HL-60/S4 treated with retinoic acid at 250 ng/mL for 4 days and 3 days (cell line): ENCODE data around the gene ADI1.
"Not testable (repeated sequence)": the region's sequence is repeated elsewhere in the genome, so short reads cannot be mapped to it uniquely, and the experiment has no call there.

Experiments
- in situ Hi-C: fragments of 300-500 bp; cut with MboI; formaldehyde crosslinking; loops from 2 replicates; pipeline ENCODE4 v1.7.0; 2022; ENCODE audit warnings: low sequenced_read_pairs

The ADI1 gene

DNA sequence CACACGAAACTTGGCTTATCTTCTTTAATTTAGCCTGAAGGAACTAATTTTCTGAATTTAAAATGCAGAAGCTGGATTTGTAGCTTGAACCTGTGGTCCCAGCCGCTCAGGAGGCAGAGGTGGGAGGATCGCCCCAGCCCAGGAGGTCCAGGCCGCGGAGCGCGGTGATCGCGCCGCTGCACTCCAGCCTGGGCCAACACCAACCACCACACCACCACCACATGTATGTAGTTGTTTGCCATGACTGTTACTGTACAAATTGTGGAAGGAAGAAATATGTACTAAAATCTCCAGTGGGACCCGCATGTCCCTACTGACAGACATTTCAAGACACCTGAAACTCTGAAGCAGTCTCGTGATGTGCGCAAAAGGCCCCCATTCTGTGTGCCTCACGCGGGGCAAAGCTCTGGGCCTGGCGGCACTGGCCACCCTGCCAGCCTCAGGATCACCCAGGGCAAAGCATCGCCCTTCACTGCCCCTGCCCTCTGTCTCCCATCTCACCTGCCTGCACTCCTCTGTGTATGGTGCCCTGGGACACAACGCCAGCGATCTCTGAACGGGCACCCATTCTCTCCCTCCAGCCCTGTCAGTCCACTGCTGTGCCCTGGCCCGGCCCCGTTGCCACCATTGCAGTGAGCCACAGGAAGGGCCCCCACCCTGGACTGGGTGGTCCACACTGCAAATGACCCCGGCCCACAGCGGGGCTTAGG lies 10.1 kb upstream of the ADI1 start:
- in situ Hi-C loops, result no loop called here

DNA sequence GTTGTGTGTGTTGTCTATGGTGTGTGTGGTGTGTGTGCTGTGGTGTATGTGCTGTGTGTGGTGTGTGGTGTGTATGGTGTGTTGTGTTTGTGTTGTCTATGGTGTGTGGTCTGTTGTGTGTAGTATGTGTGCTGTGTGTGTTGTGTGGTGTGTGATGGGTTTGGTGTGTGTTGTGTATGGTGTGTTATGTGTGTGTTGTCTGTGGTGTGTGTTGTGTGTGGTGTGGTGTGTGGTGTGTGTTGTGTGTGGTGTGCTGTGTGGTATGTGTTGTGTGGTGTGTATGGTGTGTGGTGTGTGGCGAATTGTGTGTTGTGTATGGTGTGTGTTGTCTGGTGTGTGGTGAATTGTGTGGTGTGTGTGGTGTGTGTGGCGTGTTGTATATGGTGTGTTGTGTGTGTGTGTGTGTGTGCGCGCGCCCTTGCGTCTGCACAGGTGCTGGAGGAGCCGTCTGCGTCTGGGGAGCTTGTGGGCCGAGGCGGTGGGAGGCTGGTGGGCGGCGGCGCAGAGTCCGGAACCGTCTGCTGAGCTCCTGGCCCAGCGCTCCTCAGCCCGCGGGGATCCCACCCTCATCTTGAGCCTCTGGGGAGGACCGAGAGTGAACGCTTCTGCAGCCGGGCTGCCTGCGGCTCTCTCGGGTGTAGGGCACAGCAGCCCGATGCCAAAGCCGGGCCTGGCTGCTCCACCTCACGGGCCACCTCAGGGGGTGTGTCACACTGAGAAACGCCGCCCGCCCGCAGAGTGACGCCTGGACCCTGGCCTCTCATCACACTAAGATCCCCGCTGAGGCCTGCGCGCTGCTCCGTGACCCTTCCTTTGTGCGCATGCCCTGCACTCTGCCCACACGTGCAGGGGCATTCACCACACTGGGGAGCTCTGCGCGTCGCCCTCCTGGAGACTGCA lies 8.8 kb upstream of the ADI1 start:
- in situ Hi-C loops, result no loop called here

DNA sequence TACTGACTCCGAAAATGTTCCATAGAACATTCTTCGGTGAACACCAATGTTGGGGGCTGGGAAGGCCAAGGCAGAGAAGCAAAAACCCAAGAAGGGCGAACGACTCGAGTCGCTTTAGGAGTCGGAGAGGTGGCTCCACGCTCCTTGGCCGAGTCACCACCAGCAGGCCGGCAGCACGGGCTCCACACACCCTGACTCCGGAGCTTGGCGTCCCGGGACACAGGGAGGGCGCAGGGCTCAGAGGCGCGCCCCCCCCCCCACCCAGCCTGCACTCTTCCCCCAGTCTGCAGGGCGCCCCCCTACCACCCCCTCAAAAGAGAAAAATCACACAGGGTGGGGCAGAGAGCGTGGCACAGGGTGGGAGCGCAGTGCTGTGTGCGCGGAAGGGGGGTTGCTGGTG lies 7.5 kb upstream of the ADI1 start:
- in situ Hi-C loops, result no loop called here

DNA sequence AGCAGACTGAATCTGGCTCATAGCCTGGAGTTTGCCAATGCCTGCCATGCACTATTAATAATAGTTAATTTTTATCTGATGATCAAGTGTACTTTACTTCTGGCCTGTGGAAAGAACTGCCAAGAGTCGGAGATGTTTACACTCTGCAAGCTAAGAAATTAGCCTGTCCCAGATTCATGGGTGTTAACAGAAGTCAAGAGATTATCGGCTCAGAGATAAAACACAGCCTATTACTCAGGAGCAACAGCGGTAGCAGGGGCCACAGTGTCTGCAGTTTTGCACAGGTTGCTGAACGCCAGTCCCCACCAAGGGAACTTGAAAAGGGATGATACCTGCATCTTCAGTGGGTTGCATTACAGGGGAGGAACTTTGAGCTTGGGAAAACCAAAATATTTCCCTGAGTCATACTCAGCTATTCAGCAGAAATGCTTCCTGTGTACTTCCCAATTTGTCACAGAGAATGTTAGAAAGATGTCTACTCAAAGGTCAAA lies 4.3 kb upstream of the ADI1 start:
- in situ Hi-C loops, result no loop called here

DNA sequence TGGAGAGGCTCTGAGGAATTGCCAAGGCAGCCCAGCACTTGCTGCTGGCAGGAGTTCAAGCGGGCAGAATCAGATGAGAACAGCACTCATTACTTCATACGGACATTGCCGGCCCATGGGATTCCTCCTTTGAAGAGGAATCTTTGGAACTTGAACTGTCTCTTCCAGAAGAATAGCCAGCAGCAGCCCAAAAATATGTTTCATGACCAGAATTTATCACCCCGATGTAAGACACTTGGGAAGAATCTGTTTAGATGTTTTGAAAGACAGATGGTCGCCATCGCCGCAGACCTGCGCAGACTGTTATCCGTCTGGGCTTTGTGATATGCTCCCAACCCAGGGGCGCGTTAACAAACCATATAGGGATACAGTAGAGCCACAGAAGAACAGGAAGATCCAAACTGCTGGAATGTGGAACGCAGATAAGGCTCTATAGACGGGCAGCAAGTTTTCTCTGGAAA lies 3.7 kb upstream of the ADI1 start:
- in situ Hi-C loops, result no loop called here

DNA sequence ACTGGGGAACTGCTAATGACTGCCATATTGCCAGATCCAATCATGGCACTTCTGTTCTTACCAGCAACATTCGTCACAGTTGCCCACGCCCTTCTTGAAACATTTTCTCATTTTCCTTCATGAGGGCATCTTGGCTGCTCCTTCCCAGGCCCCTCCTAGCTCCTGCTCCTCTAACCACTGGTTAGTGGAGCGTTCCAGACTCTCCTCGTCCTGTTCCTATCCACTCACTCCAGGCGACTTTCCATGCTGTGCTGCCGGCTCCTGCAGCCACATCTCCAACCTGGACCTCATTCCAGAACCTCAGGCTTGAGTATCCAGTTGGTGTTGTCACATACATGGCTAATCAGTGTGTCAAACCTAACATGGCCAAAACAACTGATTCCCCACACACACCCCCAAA lies 1.3 kb upstream of the ADI1 start:
- in situ Hi-C loops, result no loop called here

DNA sequence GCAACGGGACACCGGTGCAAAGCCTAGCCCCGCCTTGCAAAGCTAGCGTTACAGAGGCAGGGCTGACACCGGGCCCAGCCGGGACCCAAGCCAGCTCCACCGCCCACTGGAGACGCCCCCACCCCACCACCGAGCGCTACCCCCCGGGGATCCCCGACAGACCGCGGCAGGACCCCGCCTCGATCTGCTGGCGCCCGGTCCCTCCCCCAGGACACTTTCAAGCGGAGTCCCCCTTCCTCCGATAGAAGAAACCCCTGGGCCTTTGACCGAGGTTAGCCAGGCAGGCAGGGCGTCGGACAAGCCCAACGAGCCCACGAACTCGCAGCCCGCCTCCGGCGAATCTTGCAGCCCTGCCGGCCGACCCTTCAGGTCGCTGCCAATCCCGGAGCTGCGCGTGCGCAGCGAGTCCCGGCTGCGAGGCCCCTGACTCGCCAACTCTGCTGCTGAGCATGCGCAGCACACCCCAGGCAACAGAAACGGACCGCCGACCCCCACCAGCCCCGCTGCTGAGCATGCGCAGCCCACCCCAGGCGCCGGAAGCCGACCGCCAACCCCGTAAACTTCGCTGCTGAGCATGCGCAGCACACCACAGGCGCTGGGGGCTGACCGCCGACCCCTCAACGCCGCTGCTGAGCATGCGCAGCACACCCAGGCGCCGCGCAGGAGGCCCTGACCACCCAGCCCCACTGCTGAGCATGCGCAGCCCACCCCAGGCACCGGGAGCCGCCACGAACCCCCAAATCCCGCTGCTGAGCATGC lies 656 bp downstream of the ADI1 start:
- in situ Hi-C loops, result no loop called here

DNA sequence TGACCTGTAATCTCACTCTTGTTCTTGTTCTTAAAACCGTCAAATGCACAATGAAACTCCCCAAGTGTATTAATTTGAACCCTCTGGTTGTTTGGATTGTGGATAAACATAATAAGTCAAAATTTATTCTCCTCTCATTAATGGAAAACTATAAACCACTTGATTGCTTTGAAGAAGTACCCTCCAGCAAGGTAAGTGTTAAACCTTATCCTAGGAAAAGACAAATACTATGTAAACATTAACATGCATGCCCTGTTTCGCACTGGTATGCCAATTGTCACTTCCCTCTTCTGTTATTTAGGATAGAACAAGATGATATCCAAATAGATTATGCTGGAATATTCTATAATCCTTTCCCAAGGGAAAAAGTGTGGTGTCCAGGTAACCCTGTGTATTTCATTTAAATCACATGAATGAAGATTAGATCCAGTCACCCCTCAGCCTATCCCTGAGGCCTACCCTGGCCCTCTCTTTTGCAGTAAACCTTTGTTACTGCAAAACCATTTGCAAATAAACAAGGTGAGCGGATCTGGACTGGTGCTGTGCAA lies 1.3 kb downstream of the ADI1 start:
- in situ Hi-C loops, result no loop called here

DNA sequence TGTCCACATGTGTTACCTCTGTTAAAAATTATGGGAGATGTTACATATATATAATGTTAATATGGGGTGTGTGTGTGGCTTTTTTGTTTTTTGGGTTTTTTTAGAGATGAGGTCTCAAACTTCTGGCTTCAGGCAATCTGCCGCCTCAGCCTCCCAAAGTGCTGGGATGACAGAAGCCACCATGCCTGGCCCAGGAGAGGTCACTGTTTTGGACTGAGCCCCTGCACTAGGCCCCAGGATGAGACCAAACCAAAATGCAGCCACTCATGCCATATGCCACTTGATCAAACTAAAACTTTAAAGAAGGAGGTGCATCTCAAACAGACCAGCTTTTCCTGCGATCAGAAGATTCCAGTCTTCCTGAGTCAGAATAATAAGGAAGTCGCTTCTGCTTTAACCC lies 2.5 kb downstream of the ADI1 start:
- in situ Hi-C loops, result no loop called here

DNA sequence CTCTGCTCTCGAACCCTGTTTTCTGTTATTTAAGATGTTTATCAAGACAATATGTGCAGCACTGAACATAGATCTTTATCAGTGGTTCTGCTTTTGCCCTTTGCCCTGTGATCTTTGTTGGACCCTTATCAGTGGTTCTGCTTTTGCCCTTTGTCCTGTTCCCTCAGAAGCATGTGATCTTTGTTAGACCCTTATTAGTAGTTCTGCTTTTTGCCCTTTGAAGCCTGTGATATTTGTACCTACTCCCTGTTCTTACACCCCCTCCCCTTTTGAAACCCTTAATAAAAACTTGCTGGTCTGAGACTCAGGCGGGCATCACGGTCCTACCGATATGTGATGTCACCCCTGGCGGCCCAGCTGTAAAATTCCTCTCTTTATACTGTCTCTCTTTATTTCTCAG lies 3.9 kb downstream of the ADI1 start:
- in situ Hi-C loops, result not testable (repeated sequence)

DNA sequence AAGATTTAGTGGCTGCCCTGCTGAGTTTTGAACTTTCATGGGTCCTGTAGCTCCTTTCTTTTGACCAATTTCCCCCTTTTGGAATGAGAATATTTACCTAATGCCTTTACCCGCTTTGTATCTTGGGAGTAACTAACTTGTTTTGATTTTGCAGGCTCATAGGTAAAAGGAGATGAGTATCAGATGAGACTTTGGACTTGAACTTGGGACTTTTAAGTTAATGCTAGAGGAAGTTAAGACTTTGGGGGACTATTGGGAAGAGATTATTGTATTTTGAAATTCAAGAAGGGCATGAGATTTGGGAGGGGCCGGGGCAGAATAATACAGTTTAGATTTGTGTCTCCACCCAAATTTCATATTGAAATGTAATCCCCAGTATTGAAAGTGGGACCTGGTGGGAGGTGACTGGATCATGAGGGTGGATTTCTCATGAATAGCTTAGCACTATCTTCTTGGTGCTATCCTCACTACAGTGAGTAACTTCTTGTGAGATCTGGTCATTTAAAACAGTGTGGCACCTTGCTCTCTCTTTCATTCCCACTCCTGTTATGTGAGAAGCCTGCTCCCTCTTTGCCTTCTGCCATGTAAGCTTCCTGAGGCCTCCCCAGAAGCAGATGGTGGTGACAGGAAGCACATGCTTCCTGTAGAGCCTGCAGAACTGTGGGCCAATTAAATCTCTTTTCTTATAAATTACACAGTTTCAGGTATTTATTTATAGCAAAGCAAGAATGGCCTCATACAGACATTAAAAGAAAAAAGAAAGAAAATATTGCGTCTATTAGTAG lies 6.1 kb downstream of the ADI1 start:
- in situ Hi-C loops, result no loop called here

DNA sequence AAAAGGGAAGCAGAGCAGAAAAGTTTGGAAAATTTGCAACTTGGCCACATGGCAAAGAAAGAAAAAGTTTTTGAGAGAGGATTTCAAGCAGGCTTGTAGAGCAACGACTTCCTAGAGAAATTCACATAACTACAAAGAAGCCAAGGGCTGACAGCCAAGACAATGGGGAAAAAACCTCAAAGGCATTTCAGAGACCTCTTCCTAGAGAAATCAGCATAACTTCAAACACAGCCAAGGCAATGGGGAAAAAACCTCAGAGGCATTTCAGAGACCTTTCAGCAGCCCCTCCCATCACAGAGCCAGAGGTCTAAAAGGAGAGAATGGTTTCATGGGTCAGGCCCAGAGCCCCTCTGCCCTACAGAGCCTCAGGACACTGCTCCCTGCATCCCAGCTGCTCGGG lies 7.2 kb downstream of the ADI1 start:
- in situ Hi-C loops, result no loop called here

DNA sequence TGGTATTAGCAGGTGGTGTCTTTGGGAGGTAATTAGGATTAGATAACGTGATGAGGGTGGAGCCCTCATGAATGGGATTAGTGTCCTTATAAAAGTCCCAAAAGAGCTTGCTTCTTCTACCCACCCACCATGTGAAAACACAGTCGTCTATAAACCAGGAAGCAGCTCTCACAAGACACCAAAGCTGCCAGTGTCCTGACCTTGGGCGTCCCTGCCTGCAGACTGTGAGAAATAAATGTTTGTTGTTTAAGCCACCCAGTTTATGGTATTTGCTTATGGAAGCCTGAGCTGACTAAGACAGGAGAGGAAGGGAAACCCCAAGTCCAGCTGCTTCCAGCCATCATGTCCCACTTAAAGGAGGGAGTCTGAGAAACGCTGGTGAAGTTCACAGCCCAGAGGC lies 13.6 kb downstream of the ADI1 start:
- in situ Hi-C loops, result no loop called here

DNA sequence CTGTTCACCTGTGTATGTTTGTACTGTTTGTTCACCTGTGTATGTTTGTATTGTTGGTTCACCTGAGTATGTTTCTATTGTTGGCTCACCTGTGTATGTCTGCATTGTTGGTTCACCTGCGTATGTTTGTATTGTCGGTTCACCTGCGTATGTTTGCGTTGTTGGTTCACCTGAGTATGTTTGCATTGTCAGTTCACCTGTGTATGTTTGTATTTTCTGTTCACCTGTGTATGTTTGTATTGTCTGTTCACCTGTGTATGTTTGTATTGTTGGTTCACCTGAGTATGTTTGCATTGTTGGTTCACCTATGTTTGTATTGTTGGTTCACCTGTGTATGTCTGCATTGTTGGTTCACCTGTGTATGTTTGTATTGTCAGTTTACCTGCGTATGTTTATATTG lies 14.6 kb downstream of the ADI1 start:
- in situ Hi-C loops, result no loop called here

DNA sequence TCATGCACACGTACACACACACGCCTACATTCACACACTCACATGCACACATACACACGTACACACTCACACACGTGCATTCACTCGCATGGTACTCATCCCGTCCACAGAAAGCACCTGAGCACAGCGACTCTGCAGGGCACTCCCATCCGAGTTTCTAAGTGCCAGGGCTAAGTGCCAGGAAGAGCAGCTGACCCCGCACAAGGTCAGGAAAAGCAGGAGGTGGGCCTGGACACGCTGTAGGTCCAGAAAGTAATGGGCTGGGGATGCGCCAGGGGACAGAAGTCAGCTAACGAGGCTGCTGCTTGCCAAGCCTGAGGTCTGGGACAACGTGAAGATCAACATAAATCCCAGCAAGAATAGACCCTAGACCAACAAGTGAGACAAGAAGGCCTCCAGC lies 15.8 kb downstream of the ADI1 start:
- in situ Hi-C loops, result no loop called here

DNA sequence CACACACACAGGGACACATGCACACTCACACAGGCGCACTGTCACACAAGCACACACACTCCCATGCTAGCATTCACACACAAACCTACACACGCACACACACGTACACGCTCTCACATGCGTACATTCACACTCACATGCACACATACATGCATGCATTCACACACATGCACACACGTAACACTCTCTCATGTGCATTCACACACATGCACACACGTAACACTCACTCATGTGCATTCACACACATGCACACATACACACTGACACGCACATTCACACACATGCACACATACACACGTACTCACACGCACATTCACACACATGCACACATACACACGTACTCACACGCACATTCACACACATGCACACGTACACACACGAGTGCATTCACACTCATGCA lies 16.3 kb downstream of the ADI1 start:
- in situ Hi-C loops, result no loop called here

DNA sequence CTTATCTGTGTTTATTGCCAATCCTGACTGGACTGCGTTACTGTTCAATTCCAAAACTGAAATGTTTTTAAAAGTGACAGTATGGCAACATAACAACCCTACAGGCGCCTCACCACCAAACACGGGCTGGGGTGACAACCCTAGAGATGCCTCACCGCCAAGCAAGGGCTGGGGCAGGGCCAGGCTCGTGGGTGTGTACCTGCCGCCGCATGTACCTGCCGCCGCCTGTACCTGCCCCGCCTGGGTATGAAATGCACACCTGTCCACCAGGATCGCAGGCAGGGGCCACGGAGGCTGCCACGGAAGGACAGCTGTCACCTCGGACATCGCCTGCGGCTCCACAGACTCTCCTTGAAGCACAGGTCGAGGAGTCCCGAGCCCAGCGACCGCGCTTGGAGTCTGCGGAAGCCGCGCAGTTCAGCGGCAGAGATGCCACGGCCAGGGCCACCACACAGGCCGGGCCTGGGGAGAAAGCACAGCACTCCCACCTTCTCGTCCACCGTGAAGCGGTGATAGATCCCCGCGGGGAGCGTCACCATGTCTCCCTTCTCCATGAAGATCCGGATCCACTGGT lies 18.9 kb downstream of the ADI1 start:
- in situ Hi-C loops, result no loop called here

DNA sequence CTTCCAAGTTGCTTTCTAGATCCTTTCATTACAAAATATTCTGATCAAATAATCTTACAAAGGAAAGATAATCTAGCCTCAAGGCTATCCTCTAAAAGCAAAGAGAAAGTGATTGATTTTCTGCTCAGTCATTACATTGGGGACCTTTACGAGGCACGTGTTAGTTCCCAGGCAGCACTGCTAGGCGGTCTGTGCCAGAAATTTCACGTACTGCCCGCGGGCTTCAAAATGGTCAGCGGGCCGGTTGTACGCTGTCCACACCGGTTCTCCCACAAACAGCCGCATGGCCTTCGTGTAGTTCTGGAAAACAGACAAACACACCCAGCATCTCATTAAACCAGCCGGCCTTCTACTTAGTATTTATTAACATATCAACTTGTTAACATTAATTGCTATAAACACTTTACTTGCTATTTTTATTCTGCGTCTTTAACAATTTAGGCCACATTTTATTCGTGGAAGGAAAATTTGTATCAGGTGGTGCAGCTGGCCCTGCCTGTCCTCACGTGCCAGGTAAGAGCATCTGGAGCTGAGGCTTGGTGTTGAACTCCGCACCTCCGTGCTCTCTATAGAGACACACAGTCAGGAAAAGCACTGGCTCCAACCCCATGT lies 20.4 kb downstream of the ADI1 start:
- in situ Hi-C loops, result no loop called here

DNA sequence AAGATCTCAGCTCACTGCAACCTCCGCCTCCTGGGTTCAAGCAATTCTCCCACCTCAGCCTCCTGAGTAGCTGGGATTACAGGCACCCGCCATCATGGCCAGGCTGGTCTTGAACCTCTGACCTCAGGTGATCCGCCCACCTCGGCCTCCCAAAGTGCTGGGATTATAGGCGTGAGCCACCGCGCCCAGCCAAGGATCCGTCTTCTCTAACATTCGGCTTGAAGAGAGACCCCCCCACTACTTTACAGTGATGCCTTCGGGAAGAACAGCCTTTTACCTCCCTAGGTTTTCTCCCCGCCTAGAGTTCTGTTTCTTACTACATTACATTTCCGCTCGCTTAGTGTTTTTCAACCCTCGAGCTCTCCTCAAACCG lies 22.6 kb downstream of the ADI1 start:
- in situ Hi-C loops, result not testable (repeated sequence)
